HepG2 (cell line): ENCODE data around the gene FN1. TPM values are rescaled to one million over a fixed set of nuclear protein-coding genes. Genes with fewer than 3 reads are reported as not detected.

Experiments used
- ASH2L ChIP-seq: fragments of 300-600, 200-600 bp; sonication (generic); IDR thresholded peaks from 2 replicates; pipeline ENCODE4 v1.7.0; 2017; ENCODE audit warnings: low read depth, mild to moderate bottlenecking, moderate library complexity, mixed read lengths, low read length; ENCODE audit not compliant: insufficient read length
- GATA4 ChIP-seq: sonication (generic); IDR thresholded peaks from 2 replicates; pipeline ENCODE4 v1.6.1; 2016; ENCODE audit warnings: antibody characterized with exemption, low read depth, borderline replicate concordance
- HNF1A ChIP-seq, 2 experiments: sonication (generic) in 1 of 2; formaldehyde crosslinking in 1 of 2; IDR thresholded peaks; 2 replicates each; pipeline versions ENCODE4 v1.4.0 to v1.6.1; 2016 to 2020; ENCODE audit warnings: borderline replicate concordance in 1 of 2, low read depth in 1 of 2, mild to moderate bottlenecking in 1 of 2, missing genetic modification reagents in 1 of 2
- MLXIP ChIP-seq: sonication (generic); formaldehyde crosslinking; IDR thresholded peaks from 2 replicates; pipeline ENCODE4 v1.9.0; 2021; ENCODE audit warnings: missing genetic modification reagents, borderline replicate concordance
- RERE ChIP-seq: IDR thresholded peaks from 2 replicates; pipeline ENCODE4 v1.6.1; 2016; ENCODE audit warnings: low read depth, missing genetic modification reagents, missing compliant biosample characterization
- RORA ChIP-seq: sonication (generic); formaldehyde crosslinking; IDR thresholded peaks from 2 replicates; pipeline ENCODE4 v1.5.0; 2020; ENCODE audit warnings: mild to moderate bottlenecking, missing genetic modification reagents, moderate library complexity
- SRSF4 ChIP-seq: fragments of 200-400 bp; formaldehyde crosslinking; IDR thresholded peaks from one replicate; pipeline ENCODE4 v1.6.1; 2018; ENCODE audit warnings: mild to moderate bottlenecking, low read depth, low read length, moderate library complexity; ENCODE audit not compliant: poor library complexity, severe bottlenecking
- THRA ChIP-seq: sonication (generic); formaldehyde crosslinking; IDR thresholded peaks from 2 replicates; pipeline ENCODE4 v1.4.0; 2020; ENCODE audit warnings: missing genetic modification reagents, borderline replicate concordance
- TMF1 ChIP-seq: sonication (generic); formaldehyde crosslinking; IDR thresholded peaks from 2 replicates; pipeline ENCODE4 v1.8.1; 2022; ENCODE audit warnings: low read depth, missing genetic modification reagents
- ZBTB25 ChIP-seq: IDR thresholded peaks from 2 replicates; pipeline ENCODE4 v1.6.1; 2018; ENCODE audit warnings: missing genetic modification reagents
- ZNF17 ChIP-seq: sonication (generic); formaldehyde crosslinking; IDR thresholded peaks from 2 replicates; pipeline ENCODE4 v1.5.0; 2020; ENCODE audit warnings: mild to moderate bottlenecking, missing genetic modification reagents
- polyA plus RNA-seq, 8 experiments: library from polyadenylated mRNA; depleted of rRNA in 3 of 8; stranded (reverse) in 7 of 8; unstranded in 1 of 8; fragments of >200 nt; fragmentation: Illumina TruSeq in 4 of 8; extraction: Trizol in 4 of 8; gene quantifications; 2 replicates each; pipeline versions ENCODE4 v1.2.1 to v1.2.3, GENCODE V29; 2011 to 2016; ENCODE audit warnings: low read depth in 4 of 8, missing spikeins in 1 of 8, mixed read lengths in 1 of 8; ENCODE audit not compliant: insufficient read depth in 1 of 8
- total RNA-seq, 5 experiments: library from RNA; depleted of rRNA; stranded (reverse); fragments of >200 nt; fragmentation: Illumina TruSeq; extraction: Trizol; gene quantifications; 2 replicates each; pipeline ENCODE4 v1.2.3, GENCODE V29; 2016; ENCODE audit warnings: low read depth in 1 of 5

The FN1 gene
- total and polyA plus RNA-seq, 2 of the 13 experiments (the other 11 are each of a cell fraction or from before 2014, with no cell fraction given), result 1,847 to 6,471 TPM

GRCh38 chr2:215419769-215420470, 15.9 kb downstream of the FN1 start (continued):
- TF ChIP-seq MLXIP (no peak), ASH2L (no peak), RORA (CRISPR knock-in tag) (0 out of 2 replicates have a peak, but pooled peaks have one; percentile 27), GATA4 (peak; percentile 87), RERE (CRISPR knock-in tag) (peak; percentile 70; the same call in 1 of the 2 replicates), TMF1 (CRISPR knock-in tag) (no peak; the same call in 1 of the 2 replicates), HNF1A (IDR thresholded peaks at IDR 0.05; ENCODE audit: low read depth) (peak; percentile 68), HNF1A (CRISPR knock-in tag; IDR thresholded peaks at IDR 0.05; ENCODE audit: borderline replicate concordance) (peak; percentile 65; the same call in 1 of the 2 replicates), SRSF4 (no peak), ZBTB25 (CRISPR knock-in tag) (0 out of 2 replicates have a peak, but pooled peaks have one; percentile 36), ZNF17 (CRISPR knock-in tag) (0 out of 2 replicates have a peak, but pooled peaks have one; percentile 57), THRA (peak; percentile 59; the same call in 1 of the 2 replicates)
